A549 (cell line): ENCODE data around the gene C3orf22. TPM values are rescaled to one million over a fixed set of nuclear protein-coding genes. Genes with fewer than 3 reads are reported as not detected.

ENCODE experiments used
- ATAC-seq, 2 experiments: fragments of 200-7000 bp in 1 of 2; fragments of >200 bp in 1 of 2; cut with Nextera tagmentation in 1 of 2; cut with Tn5 transposase in 1 of 2; 3 replicates each; pipeline versions ENCODE4 v1.8.0 to v1.9.1; 2018 to 2020; ENCODE audit warnings: mild to moderate bottlenecking in 1 of 2, moderate library complexity in 1 of 2
- CTCF ChIA-PET: fragments of 300-600 bp; sonication (Branson Sonifier 250); formaldehyde crosslinking; extraction: SDS; loops from one replicate; lab custom pipeline; 2021; ENCODE audit warnings: antibody characterized with exemption, inconsistent platforms; lab: Yijun Ruan, JAX
- POLR2A ChIA-PET: fragments of 350-600 bp; formaldehyde crosslinking; extraction: SDS; loops from one replicate; lab custom pipeline; 2021; ENCODE audit warnings: antibody characterized with exemption, inconsistent platforms; lab: Yijun Ruan, JAX
- DNase-seq, 2 experiments: peaks; one replicate each; pipeline versions ENCODE4 v3.0.0 to v3.0.0-alpha.2; 2011 to 2016; ENCODE audit warnings: low read depth in 1 of 2, low spot score in 1 of 2
- FAIRE-seq: peaks from 2 replicates; lab custom pipeline; 2011; peaks lifted over from hg19 to GRCh38; lab: Jason Lieb, UNC
- H3K27ac ChIP-seq, 2 experiments: fragments of >200 bp; sonication (Bioruptor Twin); formaldehyde crosslinking; 3 replicates each; pipeline ENCODE4 v1.5.1; 2016 to 2017
- H3K4me1 ChIP-seq: fragments of >200 bp; sonication (Bioruptor Twin); formaldehyde crosslinking; 3 replicates; pipeline ENCODE4 v1.6.1; 2016
- H3K4me2 ChIP-seq: fragments of >200 bp; sonication (Bioruptor Twin); formaldehyde crosslinking; 3 replicates; pipeline ENCODE4 v1.6.1; 2016
- H3K4me3 ChIP-seq: fragments of >200 bp; sonication (Bioruptor Twin); formaldehyde crosslinking; 3 replicates; pipeline ENCODE4 v1.5.1; 2016
- H3K9me3 ChIP-seq: fragments of >200 bp; sonication (Bioruptor Twin); formaldehyde crosslinking; 3 replicates; pipeline ENCODE4 v1.6.1; 2016
- CBX8 ChIP-seq: fragments of 200-600 bp; sonication (generic); IDR thresholded peaks from 2 replicates; pipeline ENCODE4 v1.6.1; 2016
- CHD4 ChIP-seq: fragments of 200-600 bp; sonication (generic); IDR thresholded peaks from 2 replicates; pipeline ENCODE4 v1.6.1; 2016; ENCODE audit warnings: antibody characterized with exemption, mild to moderate bottlenecking, borderline replicate concordance
- EHF ChIP-seq: fragments of 250-450 bp; sonication (Bioruptor Pico); IDR thresholded peaks from 2 replicates; pipeline ENCODE4 v1.5.0; 2020; ENCODE audit warnings: mild to moderate bottlenecking
- EHMT2 ChIP-seq: fragments of 200-600 bp; sonication (generic); IDR thresholded peaks from 2 replicates; pipeline ENCODE4 v1.6.1; 2016; ENCODE audit warnings: antibody characterized with exemption, low read depth, mild to moderate bottlenecking, moderate library complexity
- EP300 ChIP-seq, 2 experiments: fragments of >200 bp; sonication (Bioruptor Twin); formaldehyde crosslinking; IDR thresholded peaks; 2 replicates in 1 of 2; 3 replicates in 1 of 2; pipeline ENCODE4 v1.6.1; 2016 to 2017
- ESRRA ChIP-seq: fragments of 150-350 bp; IDR thresholded peaks from 2 replicates; pipeline ENCODE4 v1.6.1; 2014; ENCODE audit warnings: mild to moderate bottlenecking, low read length, borderline replicate concordance
- FOSL2 ChIP-seq, 2 experiments: fragments of 450-650 bp in 1 of 2; fragments of >200 bp in 1 of 2; sonication (Bioruptor Twin) in 1 of 2; formaldehyde crosslinking; IDR thresholded peaks; 2 replicates each; pipeline versions ENCODE4 v1.5.0 to v1.6.1; 2016 to 2020; ENCODE audit warnings: mild to moderate bottlenecking in 1 of 2, moderate library complexity in 1 of 2
- FOXS1 ChIP-seq: fragments of 250-450 bp; sonication (Bioruptor Pico); IDR thresholded peaks from 2 replicates; pipeline ENCODE4 v1.5.0; 2020; ENCODE audit warnings: mild to moderate bottlenecking, moderate library complexity
- GATA3 ChIP-seq: IDR thresholded peaks from 2 replicates; pipeline ENCODE4 v1.6.1; 2012; ENCODE audit warnings: borderline replicate concordance
- HDAC2 ChIP-seq: fragments of 200-600 bp; sonication (generic); IDR thresholded peaks from 2 replicates; pipeline ENCODE4 v1.6.1; 2016
- HEYL ChIP-seq: fragments of 250-450 bp; sonication (Bioruptor Pico); IDR thresholded peaks from 2 replicates; pipeline ENCODE4 v1.8.0; 2021; ENCODE audit warnings: mild to moderate bottlenecking, moderate library complexity
- HOXB5 ChIP-seq: fragments of 250-450 bp; sonication (Bioruptor Pico); IDR thresholded peaks from 2 replicates; pipeline ENCODE4 v1.5.0; 2020; ENCODE audit warnings: mild to moderate bottlenecking, moderate library complexity
- JUNB ChIP-seq: fragments of >200 bp; sonication (Bioruptor Twin); formaldehyde crosslinking; IDR thresholded peaks from 2 replicates; pipeline ENCODE4 v1.6.1; 2016
- KDM1A ChIP-seq: fragments of 200-600 bp; sonication (generic); IDR thresholded peaks from 2 replicates; pipeline ENCODE4 v1.6.1; 2016; ENCODE audit warnings: low read depth, mild to moderate bottlenecking
- KDM5A ChIP-seq: fragments of 200-600 bp; sonication (generic); IDR thresholded peaks from 2 replicates; pipeline ENCODE4 v1.6.1; 2016; ENCODE audit warnings: antibody characterized with exemption, mild to moderate bottlenecking
- MAFK ChIP-seq: fragments of 450-650 bp; IDR thresholded peaks from 2 replicates; pipeline ENCODE4 v1.6.1; 2014; ENCODE audit not compliant: partially characterized antibody
- MAZ ChIP-seq: fragments of 150-350 bp; IDR thresholded peaks from 2 replicates; pipeline ENCODE4 v1.6.1; 2014; ENCODE audit warnings: antibody characterized with exemption, low read depth, low read length, borderline replicate concordance
- MYC ChIP-seq: IDR thresholded peaks from 2 replicates; pipeline ENCODE4 v1.6.1; 2012; ENCODE audit warnings: mild to moderate bottlenecking, inconsistent platforms, low read length, improper control_type of control experiment, borderline replicate concordance
- NPAS2 ChIP-seq: fragments of 250-450 bp; sonication (Bioruptor Pico); IDR thresholded peaks from 2 replicates; pipeline ENCODE4 v1.8.0; 2022; ENCODE audit warnings: mild to moderate bottlenecking, moderate library complexity, borderline replicate concordance
- NR3C1 ChIP-seq: fragments of >200 bp; sonication (Bioruptor Twin); formaldehyde crosslinking; IDR thresholded peaks from 3 replicates; pipeline ENCODE4 v1.6.1; 2017
- RAD21 ChIP-seq, 2 experiments: fragments of >200 bp in 1 of 2; sonication (Bioruptor Twin) in 1 of 2; formaldehyde crosslinking in 1 of 2; IDR thresholded peaks in 1 of 2; conservative IDR thresholded peaks in 1 of 2; 2 replicates in 1 of 2; 3 replicates in 1 of 2; pipeline ENCODE4 v1.6.1; 2012 to 2018; ENCODE audit warnings: inconsistent platforms in 1 of 2
- RARB ChIP-seq: fragments of 250-450 bp; sonication (Bioruptor Pico); IDR thresholded peaks from 2 replicates; pipeline ENCODE4 v1.8.0; 2021; ENCODE audit warnings: mild to moderate bottlenecking, moderate library complexity
- SREBF2 ChIP-seq: fragments of 450-650 bp; IDR thresholded peaks from 2 replicates; pipeline ENCODE4 v1.6.1; 2014; ENCODE audit warnings: mild to moderate bottlenecking, moderate library complexity
- TFCP2L1 ChIP-seq: fragments of 250-450 bp; sonication (Bioruptor Pico); IDR thresholded peaks from 2 replicates; pipeline ENCODE4 v1.5.0; 2021; ENCODE audit warnings: mild to moderate bottlenecking
- TP53 ChIP-seq: fragments of 250-450 bp; sonication (Bioruptor Pico); IDR thresholded peaks from 2 replicates; pipeline ENCODE4 v1.5.0; 2021; ENCODE audit warnings: mild to moderate bottlenecking, moderate library complexity
- WGBS: methylation state at CpG from one replicate; pipeline ENCODE4 v1.1.6; 2017; ENCODE audit errors: missing lambda C conversion rate; 5-methylcytosine and 5-hydroxymethylcytosine counted together
- polyA plus RNA-seq, 4 experiments: library from polyadenylated mRNA; depleted of rRNA in 3 of 4; stranded (reverse); fragments of >200 nt; fragmentation: RNase III in 1 of 4; extraction: RNeasy Plus Mini Kit Qiagen cat#74134 plus additional on column Dnase treatment in 1 of 4; gene quantifications; 2 replicates in 3 of 4; 3 replicates in 1 of 4; pipeline ENCODE4 v1.2.3, GENCODE V29; 2011 to 2017
- TF ChIP-seq, protein P1 (sequence below): fragments of 150-350 bp; IDR thresholded peaks from 2 replicates; pipeline ENCODE4 v1.6.1; 2014; ENCODE audit warnings: low read depth, mild to moderate bottlenecking, low read length
- TF ChIP-seq, protein P2 (sequence below): fragments of 200-600 bp; sonication (generic); IDR thresholded peaks from 2 replicates; pipeline ENCODE4 v1.6.1; 2016; ENCODE audit warnings: antibody characterized with exemption, mild to moderate bottlenecking, moderate library complexity

The C3orf22 gene
- polyA plus RNA-seq, 2 of the 4 experiments (the other 2 are of a cell fraction): not detected

DNA sequence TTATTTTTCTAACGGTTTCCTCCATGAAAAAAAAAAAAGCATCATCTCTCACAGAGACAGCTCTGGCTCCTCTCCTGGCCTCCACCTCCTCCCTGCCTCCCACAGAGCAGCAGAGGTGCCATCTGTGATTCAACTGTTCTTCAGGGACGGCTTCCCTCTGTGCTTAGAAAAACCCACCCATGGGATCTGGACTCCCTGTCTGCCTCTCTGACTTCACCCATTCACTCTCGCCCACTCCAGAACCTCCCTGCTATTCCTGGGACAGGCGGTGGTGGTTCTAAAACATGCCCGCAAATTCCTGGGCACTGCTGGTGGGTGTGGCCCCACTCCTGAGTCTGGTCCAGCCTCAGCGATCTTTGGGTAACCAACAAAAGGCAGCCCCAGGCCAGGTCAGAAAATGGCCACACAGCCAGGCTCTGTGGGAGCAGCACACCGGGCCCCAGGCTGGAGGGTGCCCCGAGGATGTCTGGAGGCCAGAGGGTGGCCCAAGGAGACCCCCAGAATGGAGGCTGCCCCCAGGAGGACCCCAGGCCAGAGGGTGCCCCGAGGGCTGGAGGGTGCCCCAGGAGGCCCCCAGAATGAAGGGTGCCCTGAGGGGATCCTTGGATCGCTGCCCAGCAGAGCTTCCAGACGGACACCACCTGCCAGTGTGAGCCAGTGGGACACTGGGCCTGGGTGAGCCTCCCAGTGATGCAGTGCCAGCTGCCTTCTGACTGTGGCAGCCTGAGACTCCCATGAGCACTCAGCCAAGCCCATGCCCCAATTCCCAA lies 37.4 kb downstream of the C3orf22 start:
- 39% methylated on average over 6 of the region's 11 CpGs for WGBS

DNA sequence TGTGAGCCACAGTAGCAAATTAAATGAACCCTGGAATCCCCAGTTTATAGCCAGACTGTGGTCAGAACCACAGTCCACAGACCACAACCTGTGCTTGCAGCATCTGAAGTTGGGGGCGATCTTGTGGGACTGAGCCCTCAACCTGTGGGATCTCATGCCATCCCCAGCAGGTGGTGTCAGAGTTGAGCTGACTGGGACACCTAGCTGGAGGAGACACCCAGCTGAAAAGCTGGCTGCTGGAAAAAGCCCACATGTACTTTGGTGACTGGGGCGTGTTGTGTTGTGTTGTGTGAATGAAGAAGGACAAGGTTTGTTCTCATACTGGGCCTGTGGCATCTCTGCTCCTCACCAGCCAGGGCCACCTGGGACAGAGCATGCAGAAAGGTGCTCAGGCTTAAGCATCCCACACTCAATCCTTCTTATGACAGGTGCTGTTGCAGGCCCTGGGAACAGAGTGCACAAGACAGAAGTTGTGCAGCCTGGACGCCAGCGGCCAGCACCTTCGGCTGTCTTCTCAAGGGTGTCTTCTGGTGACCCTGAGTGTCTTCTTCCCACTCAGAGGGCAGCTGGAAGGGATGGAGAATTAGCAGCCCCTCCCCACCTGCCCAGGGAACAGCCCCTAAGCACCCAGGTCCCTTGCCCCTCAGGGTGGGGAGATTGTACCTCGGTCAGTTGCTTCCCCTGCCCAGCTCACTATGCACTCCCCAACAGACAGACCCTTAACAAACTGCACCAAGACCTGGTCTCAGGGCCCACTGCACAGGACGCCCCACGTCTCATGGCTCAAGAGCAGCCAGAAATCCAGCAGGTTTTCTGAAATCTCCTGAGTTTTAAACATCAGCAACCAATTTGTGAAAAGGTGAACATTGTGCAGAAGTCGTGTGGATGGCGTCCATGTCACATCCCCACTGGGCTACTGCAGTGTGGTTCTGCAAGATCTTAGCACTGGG lies 39.0 kb downstream of the C3orf22 start:
- WGBS: 42% methylated on average over 8 of the region's 10 CpGs
- no peak overlapping the region for H3K4me3 ChIP-seq
- FAIRE-seq: no peak
- DNase-seq: no peak
- TF ChIP-seq EHMT2 (no peak), ESRRA (no peak), JUNB (no peak), TFCP2L1 (no peak), KDM1A (no peak), MYC (no peak), EP300 (IDR thresholded peaks at IDR 0.05) (no peak), CBX8 (no peak), GATA3 (no peak), MAFK (no peak)
- TF ChIP-seq, protein P1, sequence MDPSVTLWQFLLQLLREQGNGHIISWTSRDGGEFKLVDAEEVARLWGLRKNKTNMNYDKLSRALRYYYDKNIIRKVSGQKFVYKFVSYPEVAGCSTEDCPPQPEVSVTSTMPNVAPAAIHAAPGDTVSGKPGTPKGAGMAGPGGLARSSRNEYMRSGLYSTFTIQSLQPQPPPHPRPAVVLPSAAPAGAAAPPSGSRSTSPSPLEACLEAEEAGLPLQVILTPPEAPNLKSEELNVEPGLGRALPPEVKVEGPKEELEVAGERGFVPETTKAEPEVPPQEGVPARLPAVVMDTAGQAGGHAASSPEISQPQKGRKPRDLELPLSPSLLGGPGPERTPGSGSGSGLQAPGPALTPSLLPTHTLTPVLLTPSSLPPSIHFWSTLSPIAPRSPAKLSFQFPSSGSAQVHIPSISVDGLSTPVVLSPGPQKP: no peak
- POLR2A ChIA-PET: no interaction called here
- no peaks in the 10 kb centered on the region for H3K9me3 ChIP-seq
- 0 out of 3 replicates have a peak, but pooled peaks cover 6% of the 10 kb centered on the region for H3K4me1 ChIP-seq
- ATAC-seq: no peak
- H3K4me2 ChIP-seq: no peak overlapping the region
- no peak overlapping the region for H3K27ac ChIP-seq
- CTCF ChIA-PET: interaction anchor here (0.9 to 2.7 kb wide), 3 partner anchors 14 to 1028 kb away, joined by 3 to 8 read pairs (median 3); no protein-coding TSS in a partner anchor

More for the DNA sequence above, 37.4 kb downstream of the C3orf22 start:
- ChIA-PET POLR2A (no interaction called here), CTCF (interaction anchor here (0.5 to 2.9 kb wide), 16 partner anchors 8 to 1623 kb away, joined by 3 to 21 read pairs (median 4); no protein-coding TSS in a partner anchor)
- TF ChIP-seq EHF (CRISPR knock-in tag) (no peak), SREBF2 (no peak), RAD21 (conservative IDR thresholded peaks at IDR 0.05 in 1 of 2, IDR thresholded peaks at IDR 0.05 in 1 of 2) (no peak), RARB (no peak), FOSL2 (IDR thresholded peaks at IDR 0.05) (no peak), FOSL2 (CRISPR knock-in tag; IDR thresholded peaks at IDR 0.05) (no peak), FOXS1 (no peak), MAZ (no peak), HDAC2 (no peak), NPAS2 (no peak), HOXB5 (CRISPR knock-in tag) (no peak), CHD4 (no peak), TFCP2L1 (no peak), TP53 (CRISPR knock-in tag) (no peak), KDM5A (no peak), NR3C1 (no peak), HEYL (CRISPR knock-in tag) (no peak)
- TF ChIP-seq, protein P2, sequence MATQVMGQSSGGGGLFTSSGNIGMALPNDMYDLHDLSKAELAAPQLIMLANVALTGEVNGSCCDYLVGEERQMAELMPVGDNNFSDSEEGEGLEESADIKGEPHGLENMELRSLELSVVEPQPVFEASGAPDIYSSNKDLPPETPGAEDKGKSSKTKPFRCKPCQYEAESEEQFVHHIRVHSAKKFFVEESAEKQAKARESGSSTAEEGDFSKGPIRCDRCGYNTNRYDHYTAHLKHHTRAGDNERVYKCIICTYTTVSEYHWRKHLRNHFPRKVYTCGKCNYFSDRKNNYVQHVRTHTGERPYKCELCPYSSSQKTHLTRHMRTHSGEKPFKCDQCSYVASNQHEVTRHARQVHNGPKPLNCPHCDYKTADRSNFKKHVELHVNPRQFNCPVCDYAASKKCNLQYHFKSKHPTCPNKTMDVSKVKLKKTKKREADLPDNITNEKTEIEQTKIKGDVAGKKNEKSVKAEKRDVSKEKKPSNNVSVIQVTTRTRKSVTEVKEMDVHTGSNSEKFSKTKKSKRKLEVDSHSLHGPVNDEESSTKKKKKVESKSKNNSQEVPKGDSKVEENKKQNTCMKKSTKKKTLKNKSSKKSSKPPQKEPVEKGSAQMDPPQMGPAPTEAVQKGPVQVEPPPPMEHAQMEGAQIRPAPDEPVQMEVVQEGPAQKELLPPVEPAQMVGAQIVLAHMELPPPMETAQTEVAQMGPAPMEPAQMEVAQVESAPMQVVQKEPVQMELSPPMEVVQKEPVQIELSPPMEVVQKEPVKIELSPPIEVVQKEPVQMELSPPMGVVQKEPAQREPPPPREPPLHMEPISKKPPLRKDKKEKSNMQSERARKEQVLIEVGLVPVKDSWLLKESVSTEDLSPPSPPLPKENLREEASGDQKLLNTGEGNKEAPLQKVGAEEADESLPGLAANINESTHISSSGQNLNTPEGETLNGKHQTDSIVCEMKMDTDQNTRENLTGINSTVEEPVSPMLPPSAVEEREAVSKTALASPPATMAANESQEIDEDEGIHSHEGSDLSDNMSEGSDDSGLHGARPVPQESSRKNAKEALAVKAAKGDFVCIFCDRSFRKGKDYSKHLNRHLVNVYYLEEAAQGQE: no peak
- TF ChIP-seq, protein P1: no peak
- FAIRE-seq (no peak), DNase-seq (no peak), ATAC-seq (no peak)
- Histone ChIP-seq H3K4me1 (0 out of 3 replicates have a peak, but pooled peaks cover 7% of the 10 kb centered on the region), H3K4me2 (no peak overlapping the region), H3K9me3 (no peaks in the 10 kb centered on the region), H3K4me3 (no peak overlapping the region), H3K27ac (no peak overlapping the region)
